HG03196 (cell line): ENCODE results near the gene EGFR.

Experiments
- ATAC-seq: cut with Tn5 transposase; IDR thresholded peaks from one replicate; pipeline ENCODE4 v1.9.1; 2021; ENCODE audit not compliant: unreplicated experiment

EGFR gene

DNA sequence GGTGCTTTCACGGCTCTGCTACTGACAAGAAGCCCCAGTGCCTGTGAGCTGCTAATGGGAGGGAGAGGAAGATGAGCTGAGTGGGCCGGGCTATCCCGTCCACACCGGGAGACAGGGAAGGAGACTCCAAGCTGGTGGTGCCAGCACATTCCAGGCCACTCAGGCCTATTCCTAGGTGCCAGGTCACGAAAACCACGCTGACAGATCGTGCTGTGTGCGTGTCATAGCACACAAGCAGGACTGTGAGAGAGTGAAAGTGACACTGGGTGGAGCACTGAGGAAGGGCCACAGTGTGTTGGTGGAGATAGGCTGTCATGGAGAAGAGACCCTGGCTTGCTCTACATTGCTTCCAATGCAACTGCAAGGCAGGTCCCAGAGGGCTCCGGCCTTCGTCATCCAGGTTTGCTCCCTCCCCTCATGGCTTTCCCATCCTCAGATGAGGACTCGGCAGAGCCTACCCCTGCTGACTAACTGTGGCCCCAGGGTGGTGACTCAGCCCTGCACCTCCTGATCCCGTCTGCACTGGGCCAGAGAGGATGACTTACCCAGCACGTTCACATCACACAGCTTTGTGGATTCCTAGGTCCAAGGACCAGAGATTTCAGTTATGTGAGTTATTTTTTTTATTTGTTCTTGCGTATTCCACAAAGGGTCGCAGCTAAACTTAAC lies 167.3 kb downstream of the EGFR start:
- no peak for ATAC-seq

DNA sequence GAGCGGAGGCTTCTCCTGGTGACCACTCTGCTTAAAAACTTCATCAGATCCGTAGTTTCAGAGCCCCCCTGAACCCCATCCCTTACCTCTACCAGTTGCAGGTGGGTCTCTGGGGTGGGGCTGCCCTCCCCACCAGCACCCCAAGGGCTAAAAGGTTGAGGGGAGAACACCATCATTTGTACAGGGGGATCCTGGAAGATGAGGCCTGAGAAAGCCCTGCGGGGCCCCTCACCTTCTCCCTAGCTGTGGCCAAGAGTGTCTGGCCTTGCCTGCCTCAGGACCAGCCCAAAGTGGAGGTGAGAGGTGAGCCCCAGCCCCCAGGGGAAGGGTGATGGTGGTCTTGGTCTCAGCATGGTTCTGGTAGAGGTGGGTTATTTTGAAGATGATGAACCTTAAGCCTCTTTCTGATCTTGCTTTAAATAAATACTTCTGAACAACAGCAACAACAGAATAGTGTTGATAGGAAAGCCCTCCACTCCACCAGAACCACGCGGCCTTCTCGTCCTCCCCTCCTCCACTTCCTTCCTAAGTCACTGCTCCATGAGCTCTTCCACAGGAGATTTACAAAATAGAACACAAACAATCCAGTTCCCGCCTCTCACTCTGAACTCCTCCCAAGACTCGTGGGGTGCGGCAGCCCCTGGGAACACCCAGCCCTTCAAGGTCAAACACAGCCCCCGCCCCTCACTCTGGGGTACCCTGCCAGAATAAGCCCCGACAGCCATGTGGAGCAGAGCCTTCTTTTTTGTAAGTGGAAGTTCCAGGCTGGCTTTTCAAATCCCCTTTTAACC lies 169.1 kb downstream of the EGFR start:
- ATAC-seq: no peak

DNA sequence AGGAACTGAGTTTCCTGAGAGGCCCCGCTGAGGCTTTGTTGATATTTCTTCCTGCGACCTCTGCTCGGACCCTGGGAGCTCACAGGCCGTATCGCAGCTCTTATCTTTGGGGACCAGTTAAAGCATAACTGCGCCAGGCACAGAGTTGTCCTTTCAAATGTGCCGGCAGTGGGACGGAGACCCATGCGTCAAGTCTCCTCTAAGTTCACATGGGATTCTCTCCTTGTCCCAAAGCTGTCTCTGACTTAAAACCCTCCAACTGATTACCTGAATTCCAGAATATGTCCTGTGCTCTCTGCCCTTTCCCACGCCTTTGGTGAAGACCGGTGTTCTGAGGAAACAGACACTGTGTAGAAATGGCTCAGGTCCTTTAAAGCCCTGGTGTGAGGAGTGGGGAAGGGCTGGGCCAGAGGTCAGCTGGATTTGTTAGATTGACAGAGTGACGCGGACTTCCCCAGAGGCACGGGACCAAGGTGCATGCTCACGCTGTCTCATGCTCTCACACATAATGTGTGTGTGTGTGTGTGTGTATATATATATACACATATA lies 169.8 kb downstream of the EGFR start:
- no peak for ATAC-seq

DNA sequence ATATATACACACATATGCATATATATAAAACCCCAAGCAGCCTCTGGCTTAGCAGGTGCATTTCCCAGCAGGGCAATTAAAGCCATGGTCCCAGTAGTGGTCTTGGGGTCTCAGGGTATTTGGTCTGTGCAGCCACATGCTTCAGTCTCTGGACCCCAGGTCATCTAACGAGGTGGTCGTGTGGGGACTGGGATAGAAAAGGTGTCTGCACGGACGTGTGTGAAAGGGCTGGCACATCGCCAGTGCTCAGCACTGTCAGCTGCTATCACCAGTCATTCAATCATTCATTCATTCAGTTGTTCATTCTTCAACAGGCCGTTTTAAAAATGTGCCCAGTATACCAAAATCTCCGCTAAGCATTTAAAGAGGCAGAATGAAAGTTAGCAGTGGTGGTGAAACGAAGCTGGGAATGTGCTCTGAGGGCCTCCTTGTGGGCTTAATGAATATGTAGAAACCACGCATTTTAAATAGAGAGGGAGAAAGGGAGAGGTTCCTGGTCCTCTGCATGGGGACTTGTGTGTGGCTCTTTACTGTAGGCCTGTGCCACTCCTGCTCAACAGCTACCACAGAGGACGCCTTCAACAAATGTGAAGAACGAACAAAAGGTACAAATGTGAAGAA lies 170.4 kb downstream of the EGFR start:
- ATAC-seq: no peak

DNA sequence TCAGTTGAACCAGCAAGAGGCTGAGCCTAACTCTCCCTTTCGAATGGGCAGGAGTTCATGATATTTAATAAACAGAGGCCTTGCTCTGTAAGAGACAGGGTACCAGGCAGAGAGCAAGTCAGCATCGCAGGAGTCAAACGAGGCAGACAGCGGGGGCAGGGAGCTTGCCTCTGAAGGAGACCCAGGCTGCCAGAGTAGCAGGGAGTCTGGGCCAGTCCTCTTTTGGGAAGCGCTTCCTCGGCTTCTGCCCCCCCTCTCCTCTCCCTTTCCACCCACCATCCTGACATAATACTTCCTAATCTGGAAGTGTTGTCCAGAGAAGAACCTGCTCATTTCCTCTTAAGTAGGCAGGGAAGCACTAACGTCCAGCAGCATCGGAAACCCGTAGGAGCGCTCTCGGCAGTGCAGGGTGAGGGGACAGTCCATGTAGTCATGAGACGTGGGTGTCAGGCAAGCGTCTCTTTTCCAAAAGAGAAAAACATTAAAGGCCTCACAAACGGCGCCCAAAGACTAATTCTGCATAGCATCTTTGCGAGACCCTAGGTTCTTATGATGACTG lies 171.1 kb downstream of the EGFR start:
- no peak for ATAC-seq

DNA sequence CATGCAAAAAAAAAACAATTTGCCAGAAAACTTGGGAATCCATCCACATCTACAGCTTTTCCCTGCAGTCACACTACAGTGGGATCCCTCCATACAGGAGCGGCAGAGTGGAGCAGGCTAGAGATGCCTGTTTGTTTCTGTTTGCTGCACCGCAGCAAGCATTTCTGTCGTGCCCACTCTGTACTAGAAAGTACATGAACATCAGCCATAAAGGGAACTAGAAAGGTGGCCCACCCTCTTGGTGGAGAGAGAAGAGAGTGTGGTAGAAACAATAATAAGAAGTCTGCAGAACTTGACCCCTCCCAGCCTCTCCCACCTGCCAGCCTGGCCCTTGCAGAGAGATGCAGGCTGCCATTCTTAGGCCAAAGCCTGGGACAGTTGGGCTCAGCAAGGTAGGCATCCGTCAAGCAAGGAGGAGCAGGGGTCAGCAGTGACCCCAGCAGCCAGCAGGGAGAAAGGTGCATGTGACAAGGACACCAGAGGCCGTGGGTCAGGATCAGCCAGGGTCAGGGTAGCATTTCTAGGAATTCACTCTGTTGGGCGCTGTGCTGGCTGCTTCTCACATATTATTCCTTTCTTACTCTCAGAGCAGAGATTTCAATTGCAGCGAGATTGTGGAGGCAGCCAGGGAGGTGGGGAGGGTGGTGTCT lies 171.8 kb downstream of the EGFR start:
- no peak for ATAC-seq

DNA sequence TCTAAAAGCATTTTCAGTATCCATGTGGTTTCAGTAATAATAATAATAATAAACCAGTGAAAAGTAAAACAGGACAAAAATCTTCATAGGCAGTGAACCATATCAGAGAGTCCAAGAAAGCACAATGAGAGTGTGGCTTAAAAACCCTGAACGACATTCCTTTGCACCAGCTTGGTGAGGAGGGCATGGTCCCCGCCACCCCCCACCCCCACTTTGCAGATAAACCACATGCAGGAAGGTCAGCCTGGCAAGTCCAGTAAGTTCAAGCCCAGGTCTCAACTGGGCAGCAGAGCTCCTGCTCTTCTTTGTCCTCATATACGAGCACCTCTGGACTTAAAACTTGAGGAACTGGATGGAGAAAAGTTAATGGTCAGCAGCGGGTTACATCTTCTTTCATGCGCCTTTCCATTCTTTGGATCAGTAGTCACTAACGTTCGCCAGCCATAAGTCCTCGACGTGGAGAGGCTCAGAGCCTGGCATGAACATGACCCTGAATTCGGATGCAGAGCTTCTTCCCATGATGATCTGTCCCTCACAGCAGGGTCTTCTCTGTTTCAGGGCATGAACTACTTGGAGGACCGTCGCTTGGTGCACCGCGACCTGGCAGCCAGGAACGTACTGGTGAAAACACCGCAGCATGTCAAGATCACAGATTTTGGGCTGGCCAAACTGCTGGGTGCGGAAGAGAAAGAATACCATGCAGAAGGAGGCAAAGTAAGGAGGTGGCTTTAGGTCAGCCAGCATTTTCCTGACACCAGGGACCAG lies 172.5 kb downstream of the EGFR start:
- no peak for ATAC-seq

DNA sequence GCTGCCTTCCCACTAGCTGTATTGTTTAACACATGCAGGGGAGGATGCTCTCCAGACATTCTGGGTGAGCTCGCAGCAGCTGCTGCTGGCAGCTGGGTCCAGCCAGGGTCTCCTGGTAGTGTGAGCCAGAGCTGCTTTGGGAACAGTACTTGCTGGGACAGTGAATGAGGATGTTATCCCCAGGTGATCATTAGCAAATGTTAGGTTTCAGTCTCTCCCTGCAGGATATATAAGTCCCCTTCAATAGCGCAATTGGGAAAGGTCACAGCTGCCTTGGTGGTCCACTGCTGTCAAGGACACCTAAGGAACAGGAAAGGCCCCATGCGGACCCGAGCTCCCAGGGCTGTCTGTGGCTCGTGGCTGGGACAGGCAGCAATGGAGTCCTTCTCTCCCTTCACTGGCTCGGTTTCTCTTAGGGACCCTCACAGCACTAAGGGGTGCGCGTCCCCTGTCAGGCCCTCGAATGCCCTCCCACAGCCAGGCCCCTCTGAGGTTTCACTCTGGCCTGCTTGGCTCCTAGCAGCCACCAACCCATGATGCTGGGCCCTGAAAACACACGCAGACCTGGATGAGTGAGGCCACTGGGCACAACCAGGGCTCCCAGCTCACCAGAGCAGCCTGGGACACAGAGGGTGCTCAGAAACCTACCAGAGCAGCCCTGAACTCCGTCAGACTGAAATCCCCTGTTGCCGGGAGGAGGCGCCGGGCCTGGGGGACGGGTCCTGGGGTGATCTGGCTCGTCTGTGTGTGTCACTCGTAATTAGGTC lies 173.3 kb downstream of the EGFR start:
- no peak for ATAC-seq

DNA sequence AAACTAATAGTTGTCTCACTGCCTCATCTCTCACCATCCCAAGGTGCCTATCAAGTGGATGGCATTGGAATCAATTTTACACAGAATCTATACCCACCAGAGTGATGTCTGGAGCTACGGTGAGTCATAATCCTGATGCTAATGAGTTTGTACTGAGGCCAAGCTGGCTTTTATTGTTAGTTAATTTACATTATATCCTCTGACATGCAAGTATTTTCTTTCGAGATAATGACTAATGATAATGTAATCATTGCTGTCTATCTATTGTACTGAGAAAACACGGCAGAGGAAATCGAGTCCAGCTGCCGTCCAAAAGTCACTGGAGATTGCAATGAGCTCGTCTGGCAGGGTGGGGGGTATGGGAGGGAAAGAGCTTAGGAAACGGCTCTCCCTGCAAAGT lies 173.9 kb downstream of the EGFR start:
- ATAC-seq: no peak

DNA sequence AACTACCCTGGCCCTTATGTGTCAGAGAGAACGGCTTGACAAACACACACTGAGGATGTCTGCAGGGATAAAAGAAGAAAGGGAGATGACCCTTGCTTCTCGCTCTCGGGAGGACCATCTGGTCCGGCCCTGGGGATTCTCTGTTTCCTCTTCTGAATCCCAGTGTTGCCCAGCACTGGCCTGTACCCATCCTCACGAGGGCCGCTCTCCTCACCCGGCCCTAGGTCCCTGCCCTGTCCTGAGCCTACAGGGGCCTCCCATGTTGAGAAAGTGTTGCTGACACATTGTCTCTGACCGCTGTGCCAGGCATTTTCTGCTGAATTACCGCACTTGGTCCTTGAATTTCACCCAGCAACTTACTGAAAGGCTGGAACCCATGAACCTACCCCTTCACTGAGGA lies 174.4 kb downstream of the EGFR start:
- ATAC-seq: no peak

DNA sequence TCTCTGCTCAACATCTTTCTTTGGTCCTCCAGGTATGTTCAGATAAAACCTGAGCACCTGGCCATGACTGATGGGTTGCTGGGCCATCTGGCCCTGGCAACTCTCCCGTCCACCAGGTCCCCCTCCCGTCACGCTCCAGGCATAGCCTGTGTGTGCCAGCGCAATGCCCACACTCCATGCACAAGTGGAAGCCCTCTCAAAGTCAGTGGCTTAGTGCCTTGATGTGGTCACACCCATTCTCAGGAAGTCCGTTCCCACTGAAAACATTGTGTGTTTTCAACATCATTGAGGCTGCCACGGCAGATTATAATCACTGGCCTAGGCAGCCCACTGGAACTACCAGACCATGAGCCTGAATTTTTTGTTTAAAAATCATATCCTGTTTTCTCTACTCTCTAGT lies 175.7 kb downstream of the EGFR start:
- no peak for ATAC-seq

DNA sequence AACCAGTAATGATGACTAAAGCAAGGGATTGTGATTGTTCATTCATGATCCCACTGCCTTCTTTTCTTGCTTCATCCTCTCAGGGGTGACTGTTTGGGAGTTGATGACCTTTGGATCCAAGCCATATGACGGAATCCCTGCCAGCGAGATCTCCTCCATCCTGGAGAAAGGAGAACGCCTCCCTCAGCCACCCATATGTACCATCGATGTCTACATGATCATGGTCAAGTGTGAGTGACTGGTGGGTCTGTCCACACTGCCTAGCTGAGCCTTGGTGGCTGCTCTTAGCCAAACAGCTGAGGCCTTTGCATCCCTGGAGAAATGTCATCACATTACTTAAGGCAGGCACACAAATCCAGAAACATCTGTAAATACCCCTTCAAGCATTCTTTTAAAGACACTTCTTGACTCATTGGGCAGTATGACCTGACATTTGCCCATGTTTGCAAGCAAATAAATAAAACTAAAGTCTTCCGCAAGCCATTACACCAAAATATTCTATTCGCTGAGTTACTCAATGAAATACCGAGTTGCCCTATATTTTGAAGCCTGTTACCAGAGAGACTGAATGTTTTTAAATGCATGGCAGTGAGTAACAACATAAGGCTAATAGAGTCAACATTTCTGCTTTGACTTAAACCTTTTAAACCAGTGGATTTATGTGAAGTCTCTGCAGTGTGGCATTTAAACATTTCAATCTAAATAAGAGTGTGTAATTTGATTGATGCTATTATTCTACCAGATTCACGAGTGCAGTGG lies 180.0 kb downstream of the EGFR start:
- no peak for ATAC-seq

DNA sequence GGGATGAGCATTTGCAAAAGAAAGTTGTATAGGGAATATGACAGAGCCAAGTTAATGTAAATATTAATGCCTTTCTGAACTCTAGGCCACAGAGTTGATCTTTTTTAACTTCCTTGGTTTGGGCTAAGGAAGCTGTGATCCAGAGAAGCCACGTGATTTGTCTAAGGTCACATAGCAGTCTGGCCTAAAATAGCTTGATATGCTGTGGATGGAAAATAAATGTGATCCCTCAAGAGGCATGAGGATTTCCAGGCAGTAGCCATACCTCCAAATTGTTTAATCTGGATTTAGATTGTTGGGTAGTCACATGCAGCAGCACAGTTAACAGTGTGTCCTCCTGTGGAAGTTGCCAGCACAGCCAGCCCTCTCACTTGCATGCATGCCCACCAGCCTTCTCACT lies 180.6 kb downstream of the EGFR start:
- ATAC-seq: no peak

DNA sequence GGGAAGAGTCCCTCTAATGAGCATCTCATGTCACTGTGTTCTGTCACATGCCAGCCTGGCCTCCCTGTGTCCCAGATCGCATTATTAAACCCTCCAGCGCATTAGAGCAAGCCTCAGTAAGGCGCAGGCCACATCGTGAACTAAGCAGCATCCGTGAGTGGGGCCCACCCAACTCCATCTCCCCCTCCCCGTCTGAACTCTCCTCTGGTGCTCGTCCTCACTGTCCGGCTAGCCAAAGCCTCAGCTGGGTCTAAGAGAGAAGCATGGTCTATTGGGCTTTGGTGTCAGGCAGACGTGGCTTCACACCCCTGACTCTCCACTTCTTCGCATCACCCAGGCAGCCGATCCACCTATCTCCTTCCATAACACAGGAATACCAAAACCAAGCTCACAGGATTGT lies 181.6 kb downstream of the EGFR start:
- ATAC-seq: no peak

DNA sequence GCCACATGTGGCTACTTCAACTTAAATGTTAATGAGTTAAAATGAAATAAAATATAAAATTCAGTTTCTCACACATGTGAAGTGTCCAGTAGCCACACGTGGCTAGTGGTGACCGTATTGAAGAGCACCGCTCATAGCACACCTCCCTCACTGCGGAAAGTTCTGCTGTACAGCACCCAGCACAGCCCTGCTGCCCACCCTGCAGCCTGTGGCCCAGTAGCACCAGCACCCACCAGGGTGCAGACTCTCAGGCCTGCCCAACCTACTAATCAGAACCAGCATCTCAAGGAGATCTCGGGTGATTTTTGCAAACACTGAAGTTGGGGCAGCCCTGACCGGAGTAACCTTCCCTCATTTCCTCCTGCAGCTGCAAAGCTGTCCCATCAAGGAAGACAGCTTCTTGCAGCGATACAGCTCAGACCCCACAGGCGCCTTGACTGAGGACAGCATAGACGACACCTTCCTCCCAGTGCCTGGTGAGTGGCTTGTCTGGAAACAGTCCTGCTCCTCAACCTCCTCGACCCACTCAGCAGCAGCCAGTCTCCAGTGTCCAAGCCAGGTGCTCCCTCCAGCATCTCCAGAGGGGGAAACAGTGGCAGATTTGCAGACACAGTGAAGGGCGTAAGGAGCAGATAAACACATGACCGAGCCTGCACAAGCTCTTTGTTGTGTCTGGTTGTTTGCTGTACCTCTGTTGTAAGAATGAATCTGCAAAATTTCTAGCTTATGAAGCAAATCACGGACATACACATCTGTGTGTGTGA lies 183.5 kb downstream of the EGFR start:
- ATAC-seq: no peak

DNA sequence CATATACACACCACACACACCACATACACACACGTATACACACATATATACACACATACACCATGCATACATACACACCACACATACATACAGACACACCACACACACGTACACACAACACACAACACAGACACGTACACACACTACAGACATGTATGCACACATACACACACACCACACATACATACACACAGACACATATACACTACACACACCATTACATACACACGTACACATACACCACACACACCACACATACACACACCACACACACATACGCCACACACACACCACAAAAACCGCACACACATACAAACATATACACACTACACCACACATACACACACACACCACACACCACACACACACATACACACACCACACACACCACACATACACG lies 184.5 kb downstream of the EGFR start:
- no peak for ATAC-seq

DNA sequence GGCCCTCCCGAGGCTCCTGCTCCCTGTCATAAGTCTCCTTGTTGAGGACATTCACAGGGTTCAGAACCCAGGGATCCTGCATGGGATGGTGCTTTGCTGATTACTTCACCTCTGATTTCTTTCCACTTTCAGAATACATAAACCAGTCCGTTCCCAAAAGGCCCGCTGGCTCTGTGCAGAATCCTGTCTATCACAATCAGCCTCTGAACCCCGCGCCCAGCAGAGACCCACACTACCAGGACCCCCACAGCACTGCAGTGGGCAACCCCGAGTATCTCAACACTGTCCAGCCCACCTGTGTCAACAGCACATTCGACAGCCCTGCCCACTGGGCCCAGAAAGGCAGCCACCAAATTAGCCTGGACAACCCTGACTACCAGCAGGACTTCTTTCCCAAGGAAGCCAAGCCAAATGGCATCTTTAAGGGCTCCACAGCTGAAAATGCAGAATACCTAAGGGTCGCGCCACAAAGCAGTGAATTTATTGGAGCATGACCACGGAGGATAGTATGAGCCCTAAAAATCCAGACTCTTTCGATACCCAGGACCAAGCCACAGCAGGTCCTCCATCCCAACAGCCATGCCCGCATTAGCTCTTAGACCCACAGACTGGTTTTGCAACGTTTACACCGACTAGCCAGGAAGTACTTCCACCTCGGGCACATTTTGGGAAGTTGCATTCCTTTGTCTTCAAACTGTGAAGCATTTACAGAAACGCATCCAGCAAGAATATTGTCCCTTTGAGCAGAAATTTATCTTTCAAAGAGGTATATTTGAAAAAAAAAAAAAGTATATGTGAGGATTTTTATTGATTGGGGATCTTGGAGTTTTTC lies 186.5 kb downstream of the EGFR start:
- no peak for ATAC-seq
